ENCODE data around the gene USHBP1. TPM values are rescaled to one million over a fixed set of nuclear protein-coding genes. Genes with fewer than 3 reads are reported as not detected.

USHBP1 gene
- total RNA-seq, 1 experiment from 2014 or later = 0.15 TPM

DNA sequence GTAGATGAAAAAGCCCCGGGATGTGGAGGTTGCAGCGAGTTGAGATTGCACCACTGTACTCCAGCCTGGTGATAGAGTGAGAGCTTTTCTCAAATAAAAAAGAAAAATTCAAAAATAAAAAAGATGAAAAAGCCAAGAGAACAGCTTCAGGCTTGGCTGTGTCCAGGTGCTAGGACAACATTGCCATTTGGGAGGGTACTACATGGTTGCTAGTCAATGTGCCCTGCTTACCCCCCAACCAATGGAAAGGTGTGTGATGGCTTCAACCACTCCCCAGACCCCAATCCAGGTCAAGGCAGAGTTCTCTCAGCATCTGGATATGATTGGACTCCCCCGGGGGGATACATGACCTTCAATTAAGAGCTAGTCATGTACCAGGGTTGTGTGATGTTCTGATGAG, 14.9 kb upstream of the USHBP1 start (continued):
- TF ChIP-seq ELF1 (IDR thresholded peaks at IDR 0.05; ENCODE audit: borderline replicate concordance, low read depth) = no peak
- TF ChIP-seq SIN3A (IDR thresholded peaks at IDR 0.05; ENCODE audit: low read depth) = no peak
- no peak for TF ChIP-seq CEBPB (IDR thresholded peaks at IDR 0.05; ENCODE audit: low read depth)
- TF ChIP-seq RAD21 (IDR thresholded peaks at IDR 0.05; ENCODE audit: low read depth) = no peak
- TF ChIP-seq, protein P1, sequence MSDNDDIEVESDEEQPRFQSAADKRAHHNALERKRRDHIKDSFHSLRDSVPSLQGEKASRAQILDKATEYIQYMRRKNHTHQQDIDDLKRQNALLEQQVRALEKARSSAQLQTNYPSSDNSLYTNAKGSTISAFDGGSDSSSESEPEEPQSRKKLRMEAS (IDR thresholded peaks at IDR 0.05) = no peak

DNA sequence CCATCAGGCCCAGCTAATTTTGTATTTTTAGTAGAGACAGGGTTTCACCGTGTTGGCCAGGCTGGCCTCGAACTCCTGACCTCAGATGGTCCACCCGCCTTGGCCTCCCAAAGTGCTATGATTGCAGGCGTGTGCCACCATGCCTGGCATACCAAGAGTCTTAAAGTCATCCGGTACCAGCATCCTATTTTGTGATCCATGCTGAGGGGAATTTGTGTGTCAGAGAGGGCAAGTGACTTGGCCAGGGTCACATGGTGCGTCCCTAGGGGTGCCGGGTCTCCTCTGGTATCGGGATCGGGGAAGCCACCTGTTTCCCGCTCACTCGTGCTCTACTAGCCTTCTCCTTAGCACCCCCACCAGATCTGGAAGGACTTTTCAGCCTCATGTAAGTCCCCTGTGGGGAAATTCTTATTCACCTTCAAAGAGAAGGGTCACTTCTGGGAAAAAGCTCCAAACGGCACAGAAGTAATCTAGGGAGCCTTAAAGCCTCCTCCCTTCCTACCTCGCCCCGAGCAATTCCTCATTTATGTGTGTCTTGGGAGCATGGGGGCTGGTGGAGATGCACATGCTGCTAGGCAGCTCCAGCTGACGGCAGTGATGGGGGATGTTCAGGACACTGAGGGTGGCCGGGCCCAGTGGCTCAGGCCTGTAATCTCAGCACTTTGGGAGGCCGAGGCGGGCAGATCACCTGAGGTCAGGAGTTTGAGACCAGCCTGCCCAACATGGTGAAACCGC, 11.1 kb upstream of the USHBP1 start:
- Histone ChIP-seq H3K27ac (ENCODE audit: low read depth, low read length) (no peak overlapping the region), H3K4me2 (ENCODE audit: low read length) (no peak overlapping the region), H3K36me3 (ENCODE audit: control insufficient read depth in 1 of 2, insufficient read depth in 2 of 2, low read length in 2 of 2) (peaks cover 17 to 41% of the 10 kb centered on the region in 2 experiments), H3K9me3 (ENCODE audit: control insufficient read depth in 1 of 2, insufficient read depth in 1 of 2, low read depth in 1 of 2, low read length in 2 of 2) (no peaks in the 10 kb centered on the region), H3K9me2 (ENCODE audit: insufficient read depth) (no peaks in the 10 kb centered on the region), H3K79me2 (ENCODE audit: insufficient read depth, low read length) (no peaks in the 10 kb centered on the region), H3K4me3 (replicated peaks in 1 of 2; ENCODE audit: low read depth in 1 of 2, low read length in 2 of 2) (no peak overlapping the region), H2AFZ (ENCODE audit: low read depth, low read length, poor library complexity, severe bottlenecking) (no peak overlapping the region), H3K9ac (ENCODE audit: low read length) (no peak overlapping the region), H3K4me1 (ENCODE audit: control insufficient read depth in 1 of 2, insufficient read depth in 2 of 2, low read length in 2 of 2) (no peaks in the 10 kb centered on the region), H4K20me1 (ENCODE audit: insufficient read depth) (no peaks in the 10 kb centered on the region), H3K27me3 (ENCODE audit: insufficient read depth, low read length) (no peaks in the 10 kb centered on the region)
- ChIA-PET CTCF (no interaction called here), RAD21 (ENCODE audit: low non-redundant PET in 1 of 2, low total read pairs in 2 of 2, uncharacterized antibody in 2 of 2, unreplicated experiment in 2 of 2) (no interaction called here), POLR2A (no interaction called here)
- intact Hi-C loops (cut with micrococcal nuclease) = no loop called here
- ATAC-seq = no peak
- DNase-seq (ENCODE audit: low read depth, low spot score) = no peak
- no TSS peak for BruUV-seq (replicated peaks)
- TF ChIP-seq POLR2A (IDR thresholded peaks at IDR 0.05; ENCODE audit: borderline replicate concordance, extremely low read depth, insufficient read depth, insufficient read length) = no peak
- no peak for TF ChIP-seq JUND (IDR thresholded peaks at IDR 0.05)
- TF ChIP-seq YY1 (IDR thresholded peaks at IDR 0.05; ENCODE audit: extremely low read depth, insufficient replicate concordance, low read depth, low read length) = no peak
- TF ChIP-seq ELF1 (IDR thresholded peaks at IDR 0.05; ENCODE audit: borderline replicate concordance, low read depth) = no peak
- no peak for TF ChIP-seq SRF (IDR thresholded peaks at IDR 0.05; ENCODE audit: low read depth)
- TF ChIP-seq RAD21 (IDR thresholded peaks at IDR 0.05; ENCODE audit: low read depth) = no peak
- TF ChIP-seq, protein P2, sequence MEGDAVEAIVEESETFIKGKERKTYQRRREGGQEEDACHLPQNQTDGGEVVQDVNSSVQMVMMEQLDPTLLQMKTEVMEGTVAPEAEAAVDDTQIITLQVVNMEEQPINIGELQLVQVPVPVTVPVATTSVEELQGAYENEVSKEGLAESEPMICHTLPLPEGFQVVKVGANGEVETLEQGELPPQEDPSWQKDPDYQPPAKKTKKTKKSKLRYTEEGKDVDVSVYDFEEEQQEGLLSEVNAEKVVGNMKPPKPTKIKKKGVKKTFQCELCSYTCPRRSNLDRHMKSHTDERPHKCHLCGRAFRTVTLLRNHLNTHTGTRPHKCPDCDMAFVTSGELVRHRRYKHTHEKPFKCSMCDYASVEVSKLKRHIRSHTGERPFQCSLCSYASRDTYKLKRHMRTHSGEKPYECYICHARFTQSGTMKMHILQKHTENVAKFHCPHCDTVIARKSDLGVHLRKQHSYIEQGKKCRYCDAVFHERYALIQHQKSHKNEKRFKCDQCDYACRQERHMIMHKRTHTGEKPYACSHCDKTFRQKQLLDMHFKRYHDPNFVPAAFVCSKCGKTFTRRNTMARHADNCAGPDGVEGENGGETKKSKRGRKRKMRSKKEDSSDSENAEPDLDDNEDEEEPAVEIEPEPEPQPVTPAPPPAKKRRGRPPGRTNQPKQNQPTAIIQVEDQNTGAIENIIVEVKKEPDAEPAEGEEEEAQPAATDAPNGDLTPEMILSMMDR (IDR thresholded peaks at IDR 0.05 in 2 of 3, conservative IDR thresholded peaks at IDR 0.05 in 1 of 3; ENCODE audit: borderline replicate concordance in 1 of 3, insufficient read depth in 1 of 3, low read depth in 2 of 3, low read length in 2 of 3) = no peak
- no peak for TF ChIP-seq SP1 (IDR thresholded peaks at IDR 0.05; ENCODE audit: low read depth)
- TF ChIP-seq ZBTB33 (IDR thresholded peaks at IDR 0.05; ENCODE audit: extremely low read depth, insufficient replicate concordance, low read length) = no peak
- TF ChIP-seq EGR1 (IDR thresholded peaks at IDR 0.05; ENCODE audit: low read depth) = no peak
- no peak for TF ChIP-seq EZH2phosphoT487 (IDR thresholded peaks at IDR 0.05; ENCODE audit: borderline replicate concordance)
- no peak for TF ChIP-seq EZH2 (IDR thresholded peaks at IDR 0.05)
- no peak for TF ChIP-seq CEBPB (IDR thresholded peaks at IDR 0.05; ENCODE audit: low read depth)
- TF ChIP-seq ZFX (IDR thresholded peaks at IDR 0.05) = no peak
- TF ChIP-seq, protein P1 (IDR thresholded peaks at IDR 0.05) = no peak
- no peak for TF ChIP-seq ZNF274 (IDR thresholded peaks at IDR 0.05; ENCODE audit: low read depth, low read length)
- TF ChIP-seq POLR2AphosphoS5 (IDR thresholded peaks at IDR 0.05; ENCODE audit: low read depth, low read length) = no peak

Data from HCT116 (cell line).